Kidney (tissue), 14 donors: ENCODE data around the gene ESYT3. TPM values are rescaled to one million over a fixed set of nuclear protein-coding genes. Genes with fewer than 3 reads are reported as not detected.
A peak's percentile ranks its signal among the peaks of the same experiment; 100 is the strongest.
"Not testable (repeated sequence)": the region's sequence is repeated elsewhere in the genome, so short reads cannot be mapped to it uniquely, and the experiment has no call there.

Experiments used
- DNase-seq, 5 donors: peaks; one replicate each; pipeline ENCODE4 v3.0.0-alpha.2; 2013 to 2020
- FAIRE-seq: peaks from 2 replicates; lab custom pipeline; 2012; peaks lifted over from hg19 to GRCh38; lab: Jason Lieb, UNC
- H3K27ac ChIP-seq, 2 donors: one replicate each; pipeline ENCODE4 v1.7.0; 2013; ENCODE audit warnings: low read depth in 2 of 2, low read length in 2 of 2, inconsistent platforms in 1 of 2
- H3K27me3 ChIP-seq: one replicate; pipeline ENCODE4 v1.7.1; 2013; ENCODE audit warnings: low read length, inconsistent platforms; ENCODE audit not compliant: control insufficient read depth, insufficient read depth
- H3K36me3 ChIP-seq, 3 donors: one replicate each; pipeline versions ENCODE4 v1.7.0 to v1.7.1; 2013; ENCODE audit warnings: low read length in 3 of 3, control low read depth in 1 of 3, inconsistent platforms in 1 of 3; ENCODE audit not compliant: insufficient read depth in 3 of 3, control insufficient read depth in 2 of 3
- H3K4me1 ChIP-seq, 3 donors: one replicate each; pipeline versions ENCODE4 v1.7.0 to v1.7.1; 2013; ENCODE audit warnings: low read length in 3 of 3, inconsistent platforms in 1 of 3, low read depth in 1 of 3; ENCODE audit not compliant: control insufficient read depth in 2 of 3, insufficient read depth in 2 of 3
- H3K4me3 ChIP-seq, 3 donors: one replicate each; pipeline versions ENCODE4 v1.7.0 to v1.8.1; 2013; ENCODE audit warnings: low read length in 3 of 3, control low read depth in 1 of 3, inconsistent platforms in 1 of 3
- H3K9ac ChIP-seq, 3 donors: one replicate each; pipeline versions ENCODE4 v1.7.0 to v1.7.1; 2013; ENCODE audit warnings: low read length in 3 of 3, control low read depth in 1 of 3, inconsistent platforms in 1 of 3
- H3K9me3 ChIP-seq, 3 donors: one replicate each; pipeline versions ENCODE4 v1.7.0 to v1.7.1; 2013; ENCODE audit warnings: low read length in 3 of 3, control low read depth in 1 of 3, inconsistent platforms in 1 of 3; ENCODE audit not compliant: control insufficient read depth in 2 of 3, insufficient read depth in 1 of 3
- CTCF ChIP-seq: IDR thresholded peaks from 3 replicates; pipeline ENCODE4 v1.5.1; 2012; ENCODE audit warnings: mild to moderate bottlenecking, moderate library complexity, borderline replicate concordance; ENCODE audit not compliant: insufficient read depth; ENCODE audit errors: extremely low read depth
- intact Hi-C: fragments of 100-400 bp; cut with DNase I; formaldehyde crosslinking; loops from one replicate; pipeline ENCODE4 v1.11.1; 2022
- polyA plus RNA-seq: library from polyadenylated mRNA; stranded (reverse); fragments of 350-450 nt; fragmentation: Illumina TruSeq; extraction: RNeasy Lipid Tissue Mini Kit (QIAGEN cat#74804); gene quantifications from one replicate; pipeline ENCODE4 v1.2.3, GENCODE V29; 2014; ENCODE audit warnings: low read depth, low replicate concordance; ENCODE audit not compliant: insufficient read depth
- total RNA-seq: library from RNA; stranded (reverse); fragmentation: NEBNext Ultra II Directional; extraction: Animal tissue kit (Norgen Biotek cat#: 25700); gene quantifications from one replicate; pipeline ENCODE4 v1.2.1, GENCODE V29; 2021
- donor health status: control.
- donor health status: control.
- donor health status: control.
- donor health status: control.
- donor health status: control.
- donor health status: DM: yes; HTN: yes; CAD: no.
- donor health status: Normal renal cell carcinoma (clear cell type).

The ESYT3 gene
- total and polyA plus RNA-seq, 2 donors from 2014 or later = 1.5 to 5.3 TPM

DNA sequence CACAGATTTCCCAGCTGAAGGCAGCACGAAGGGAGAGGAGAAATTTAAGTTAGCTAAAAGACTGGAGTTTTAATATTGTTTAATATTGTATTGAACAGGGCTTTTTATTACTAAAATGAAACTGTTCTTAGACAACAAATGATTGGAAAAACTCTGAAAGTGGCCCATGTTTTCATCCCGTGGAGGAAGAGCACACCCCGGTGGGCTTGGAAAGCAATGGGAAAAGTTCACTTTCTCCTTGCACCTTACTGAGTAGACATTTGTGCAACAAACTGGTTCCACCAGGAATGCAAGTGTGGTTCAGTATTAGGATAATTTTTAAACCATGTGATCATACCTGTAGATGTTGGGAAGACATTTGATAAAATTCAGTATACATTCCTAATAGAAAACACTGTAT lies 8.2 kb upstream of the ESYT3 start:
- Histone ChIP-seq H3K27ac (no peak overlapping the region), H3K9me3 (no peaks in the 10 kb centered on the region), H3K4me1 (no peaks in the 10 kb centered on the region), H3K4me3 (no peak overlapping the region), H3K36me3 (no peaks in the 10 kb centered on the region), H3K27me3 (peaks cover 1% of the 10 kb centered on the region), H3K9ac (no peak overlapping the region)
- FAIRE-seq (no peak), DNase-seq (peak in 2 of 5 donors; percentile 49 to 65)
- TF ChIP-seq CTCF = peak; percentile 45
- intact Hi-C loops = loop anchor here (10.0 kb wide), 1 partner anchor 91 kb away; no protein-coding TSS in a partner anchor

GRCh38 chr3:138426754-138427153 lies 7.7 kb upstream of the ESYT3 start:
- H3K36me3 ChIP-seq, H3K4me1 ChIP-seq, DNase-seq, FAIRE-seq, H3K27ac ChIP-seq, H3K9me3 ChIP-seq, H3K4me3 ChIP-seq, H3K9ac ChIP-seq, H3K27me3 ChIP-seq: not testable (repeated sequence)
- intact Hi-C loops = loop anchor here (10.0 kb wide), 1 partner anchor 92 kb away; no protein-coding TSS in a partner anchor

DNA sequence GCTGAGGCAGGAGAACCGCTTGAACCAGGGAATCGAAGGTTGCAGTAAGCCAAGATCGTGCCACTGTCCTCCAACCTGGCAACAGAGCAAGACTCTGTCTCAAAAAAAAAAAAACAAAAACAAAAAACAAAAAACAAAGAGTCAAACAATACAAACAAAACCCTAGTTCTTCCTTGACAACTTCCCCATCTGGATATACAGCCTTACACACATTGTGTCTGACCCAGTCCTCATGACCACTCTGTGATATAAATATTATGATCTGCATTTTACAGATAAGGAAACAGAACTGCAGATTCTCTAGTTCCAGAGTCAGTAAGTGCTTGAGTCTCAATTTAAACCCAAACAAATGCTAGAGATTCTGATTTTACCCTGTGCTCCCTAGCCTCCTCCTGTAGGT lies 4.8 kb upstream of the ESYT3 start:
- Histone ChIP-seq H3K4me3 (no peak overlapping the region), H3K9me3 (no peaks in the 10 kb centered on the region), H3K36me3 (no peaks in the 10 kb centered on the region), H3K4me1 (peaks cover 0 to 4% (median 0%) of the 10 kb centered on the region in 3 donors), H3K27me3 (peaks cover 13% of the 10 kb centered on the region), H3K9ac (no peak overlapping the region), H3K27ac (no peak overlapping the region)
- no peak for TF ChIP-seq CTCF
- DNase-seq (no peak), FAIRE-seq (no peak)
- intact Hi-C loops = loop anchor here (10.0 kb wide), 1 partner anchor 95 kb away; no protein-coding TSS in a partner anchor

DNA sequence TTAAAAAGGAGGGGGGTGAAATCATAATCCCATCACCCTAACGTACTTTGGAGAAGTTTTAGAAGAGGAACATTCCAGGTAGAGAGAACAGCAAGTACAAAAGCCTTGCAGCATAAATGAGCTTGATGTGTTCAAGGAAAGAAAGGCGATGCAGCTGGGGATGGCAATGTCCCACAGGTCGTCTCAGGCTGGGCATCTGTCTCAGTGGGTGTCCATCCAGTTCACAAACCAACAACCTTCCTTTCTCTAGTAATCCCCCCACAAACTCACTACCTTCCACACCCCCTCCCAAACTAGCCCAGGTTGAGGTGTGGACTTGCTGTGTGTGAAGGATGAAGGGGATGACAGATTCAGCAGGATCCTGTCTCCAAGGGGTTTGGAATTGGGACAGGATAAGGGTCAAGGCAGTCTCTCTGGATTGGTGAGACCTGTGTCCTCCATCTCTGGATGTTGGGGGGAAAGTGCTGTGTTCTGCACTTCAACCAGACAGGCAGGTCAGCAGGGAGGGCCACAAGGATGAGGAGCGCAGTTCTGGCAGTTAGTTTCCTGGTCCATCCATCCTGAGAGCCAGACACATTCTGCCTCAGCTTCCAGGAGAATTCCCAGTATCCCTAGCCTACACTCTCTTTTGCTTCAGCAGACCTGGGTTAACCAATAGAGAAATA lies 1.7 kb upstream of the ESYT3 start:
- no peaks in the 10 kb centered on the region for H3K9me3 ChIP-seq
- FAIRE-seq (no peak), DNase-seq (no peak)
- no peak overlapping the region for H3K4me3 ChIP-seq
- intact Hi-C loops = no loop called here
- H3K9ac ChIP-seq = no peak overlapping the region
- H3K27ac ChIP-seq = no peak overlapping the region
- peaks cover 16% of the 10 kb centered on the region for H3K27me3 ChIP-seq
- no peaks in the 10 kb centered on the region for H3K36me3 ChIP-seq
- TF ChIP-seq CTCF = no peak
- H3K4me1 ChIP-seq = peaks cover 0 to 8% (median 0%) of the 10 kb centered on the region in 3 donors
